Measurements from ENCODE around the gene DNAJB13.
"Not testable (repeated sequence)": the region's sequence is repeated elsewhere in the genome, so short reads cannot be mapped to it uniquely, and the experiment has no call there.

Gene DNAJB13

GRCh38 chr11:73950869-73951710 lies at the start of gene DNAJB13:
Gene DNAJB13 (plus strand): TSS chr11:73951026. CDS start chr11:73951070, 44 bp downstream.
- no peak for DNase-seq

- no peak for DNase-seq
These were observed 48.5 kb upstream of the DNAJB13 start for GRCh38 chr11:73902303-73902702.

- DNase-seq = no peak
These were observed 43.6 kb upstream of the DNAJB13 start for GRCh38 chr11:73907191-73907590.

GRCh38 chr11:73912026-73912425 lies 38.8 kb upstream of the DNAJB13 start:
- DNase-seq = no peak

GRCh38 chr11:73913472-73913871 lies 37.4 kb upstream of the DNAJB13 start:
- DNase-seq = no peak

GRCh38 chr11:73914284-73914683 lies 36.5 kb upstream of the DNAJB13 start:
- no peak for DNase-seq

GRCh38 chr11:73916435-73916834 lies 34.4 kb upstream of the DNAJB13 start:
- no peak for DNase-seq

- DNase-seq = no peak
These were observed 29.6 kb upstream of the DNAJB13 start for GRCh38 chr11:73921180-73921579.

GRCh38 chr11:73929388-73929787 lies 21.4 kb upstream of the DNAJB13 start:
- no peak for DNase-seq

- peak; percentile 49 for DNase-seq
These were observed 19.7 kb upstream of the DNAJB13 start for GRCh38 chr11:73931039-73931645.

- DNase-seq = no peak
These were observed 18.9 kb upstream of the DNAJB13 start for GRCh38 chr11:73931951-73932350.

GRCh38 chr11:73932781-73933180 lies 18.0 kb upstream of the DNAJB13 start:
- no peak for DNase-seq

- not testable (repeated sequence) for DNase-seq
These were observed 14.8 kb upstream of the DNAJB13 start for GRCh38 chr11:73936047-73936446.

- no peak for DNase-seq
These were observed 11.7 kb upstream of the DNAJB13 start for GRCh38 chr11:73939096-73939495.

GRCh38 chr11:73940801-73941570 lies 9.8 kb upstream of the DNAJB13 start:
- DNase-seq = no peak

GRCh38 chr11:73942010-73942409 lies 8.8 kb upstream of the DNAJB13 start:
- no peak for DNase-seq

- DNase-seq = no peak
These were observed 6.7 kb upstream of the DNAJB13 start for GRCh38 chr11:73944085-73944484.

GRCh38 chr11:73944901-73945300 lies 5.9 kb upstream of the DNAJB13 start:
- DNase-seq = no peak

GRCh38 chr11:73945396-73945795 lies 5.4 kb upstream of the DNAJB13 start:
- no peak for DNase-seq

- DNase-seq = no peak
These were observed 3.9 kb upstream of the DNAJB13 start for GRCh38 chr11:73946798-73947458.

- no peak for DNase-seq
These were observed 1.6 kb upstream of the DNAJB13 start for GRCh38 chr11:73949246-73949645.

- DNase-seq = no peak
These were observed 914 bp upstream of the DNAJB13 start for GRCh38 chr11:73949912-73950311.

- no peak for DNase-seq
These were observed 971 bp downstream of the DNAJB13 start for GRCh38 chr11:73951797-73952196.

Data from NCI-H187 treated with DMSO at 0.1 percent for 48 hours (cell line).